ENCODE data around the gene ARL15.

ARL15 gene

DNA sequence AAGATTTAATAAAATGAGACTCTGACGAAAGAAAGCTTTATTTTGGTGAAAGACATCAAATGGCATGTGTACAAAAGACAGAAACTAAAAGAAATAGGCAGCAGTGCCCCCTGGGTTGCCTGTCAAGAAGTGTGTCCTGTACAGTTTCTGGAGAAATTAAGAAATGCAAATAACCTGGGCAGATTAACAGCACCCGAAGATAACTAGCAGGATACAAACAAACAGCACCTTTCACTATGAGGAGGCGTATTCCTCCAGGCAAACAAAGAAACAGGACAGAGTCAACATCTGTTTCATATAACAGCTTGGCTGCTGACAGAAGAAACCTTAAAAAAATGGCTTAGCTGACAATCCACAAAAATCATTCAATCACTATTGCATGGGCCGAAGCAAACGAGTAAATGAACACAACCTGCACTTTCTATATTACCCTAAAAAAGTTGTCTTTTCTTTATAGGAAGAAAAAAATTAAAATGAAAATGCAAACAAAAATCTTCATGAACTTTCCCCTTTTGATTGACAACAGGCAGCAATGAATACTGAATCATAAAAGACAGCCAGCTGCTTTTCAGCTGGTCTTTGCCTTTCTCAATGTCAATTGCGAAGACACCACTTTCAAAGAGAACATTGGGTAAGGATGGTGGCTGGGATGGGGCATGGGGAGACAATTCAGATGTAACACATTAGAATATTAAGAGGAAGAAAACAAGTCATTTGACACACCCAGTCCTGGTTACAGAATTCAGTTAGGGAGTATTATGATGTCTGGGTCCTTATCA, 162.1 kb downstream of the ARL15 start:
- ATAC-seq (no peak), DNase-seq (no peak)

DNA sequence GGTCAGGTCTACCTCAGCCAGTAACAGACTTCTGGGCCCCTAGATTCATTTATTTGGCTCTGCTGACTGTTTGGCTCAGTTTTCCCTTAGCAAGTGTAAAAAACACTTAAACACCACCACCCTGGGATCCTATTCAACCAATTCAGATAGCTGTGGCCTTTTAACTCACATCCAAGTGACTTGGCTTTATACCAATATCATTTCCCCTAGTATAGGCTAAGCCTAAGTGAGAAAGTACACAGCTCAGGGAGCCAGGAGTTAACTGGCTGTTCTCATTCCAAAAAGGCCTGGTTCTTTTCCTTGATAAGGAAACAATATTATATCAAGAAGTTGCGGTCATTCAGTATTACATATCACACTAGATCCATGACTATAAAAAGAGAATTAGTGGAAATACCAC, 163.5 kb downstream of the ARL15 start:
- ATAC-seq (no peak), DNase-seq (no peak)

- ATAC-seq (no peak), DNase-seq (no peak)
Measured at GRCh38 chr5:54146390-54146789, 164.0 kb downstream of the ARL15 start.

- ATAC-seq (no peak), DNase-seq (no peak)
Measured at GRCh38 chr5:54140247-54140840, 170.0 kb downstream of the ARL15 start.

- ATAC-seq (no peak), DNase-seq (no peak)
Measured at GRCh38 chr5:54136516-54137440, 173.6 kb downstream of the ARL15 start.

DNA sequence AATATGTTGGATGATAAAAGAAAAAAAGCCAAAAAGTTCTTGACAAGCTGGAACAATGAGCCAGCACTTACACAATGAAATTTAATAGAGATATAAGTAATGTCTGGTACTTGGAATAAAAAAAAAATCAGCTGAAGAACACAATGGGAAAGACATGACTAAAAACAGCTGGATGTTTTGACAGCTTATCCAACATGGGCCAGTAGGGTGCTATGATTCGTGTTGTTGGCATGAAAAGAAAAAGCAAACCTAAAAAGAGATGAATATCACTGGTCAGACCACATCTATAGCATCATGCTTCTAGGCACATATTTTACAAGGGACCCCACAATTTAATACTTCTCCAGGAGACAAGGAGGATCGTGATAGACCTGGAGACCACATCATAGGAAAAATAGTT, 175.3 kb downstream of the ARL15 start:
- DNase-seq = no peak
- ATAC-seq = no peak

DNA sequence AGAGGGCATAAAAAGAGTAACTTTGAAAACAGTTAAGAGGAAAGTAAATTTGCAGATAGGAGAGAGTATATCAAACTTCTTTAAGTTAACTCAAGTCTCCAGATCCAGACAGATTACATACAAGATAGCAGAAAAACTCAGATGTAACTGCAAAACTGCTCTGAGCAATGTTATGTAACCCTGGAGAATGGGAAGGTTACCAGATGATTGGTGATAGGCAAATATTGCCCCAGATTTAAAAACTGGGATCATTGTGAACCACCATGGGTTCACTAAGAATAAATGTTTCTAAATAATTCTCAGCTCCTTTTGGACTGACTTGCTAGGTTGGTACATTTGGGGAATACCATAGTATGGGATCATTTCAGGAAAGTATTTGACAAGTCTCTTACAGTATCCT, 176.5 kb downstream of the ARL15 start:
- no peak for ATAC-seq
- DNase-seq = no peak

DNA sequence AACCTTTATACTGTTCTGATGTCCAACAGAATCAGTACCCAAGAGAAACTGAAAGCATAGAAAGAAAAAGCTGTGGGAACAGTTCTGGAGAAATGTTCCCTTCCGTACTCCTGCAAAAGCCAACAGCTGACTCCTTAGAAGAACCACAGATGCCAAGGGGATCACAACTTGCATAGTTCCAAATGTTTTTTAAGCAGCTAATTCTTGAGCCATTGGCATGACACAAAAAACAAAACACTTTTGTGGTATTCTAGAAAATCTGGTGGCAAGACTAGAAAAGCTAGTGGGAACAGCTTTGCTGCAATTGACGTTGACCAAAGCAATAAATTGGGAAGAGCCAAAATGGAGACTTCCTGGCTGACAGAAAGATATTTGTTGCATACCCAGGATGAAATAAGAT, 189.9 kb downstream of the ARL15 start:
- DNase-seq (no peak), ATAC-seq (no peak)

GRCh38 chr5:54117957-54118356, 192.4 kb downstream of the ARL15 start:
- no peak for ATAC-seq
- no peak for DNase-seq

GRCh38 chr5:54115735-54116403, 194.5 kb downstream of the ARL15 start:
- no peak for ATAC-seq
- DNase-seq = no peak

DNA sequence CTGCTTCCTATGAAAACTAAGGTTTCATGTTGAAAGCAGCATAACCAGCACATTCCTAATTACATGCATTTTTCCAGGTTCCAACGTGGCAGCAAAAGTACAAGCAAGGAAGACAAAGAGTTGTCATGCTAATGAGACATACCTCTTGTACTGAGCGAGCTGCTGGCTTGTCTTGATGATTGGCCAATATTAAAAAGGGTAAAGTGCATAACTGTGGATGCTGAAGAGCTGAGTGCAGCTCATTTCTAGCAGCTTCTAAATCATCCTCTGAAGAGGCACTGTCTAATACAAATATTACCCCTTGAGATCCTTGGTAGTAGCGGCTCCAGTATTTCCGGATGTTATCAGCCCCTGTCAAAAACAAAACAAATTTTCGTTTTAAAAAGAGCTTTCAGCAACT, 197.3 kb downstream of the ARL15 start:
- no peak for DNase-seq
- no peak for ATAC-seq

DNA sequence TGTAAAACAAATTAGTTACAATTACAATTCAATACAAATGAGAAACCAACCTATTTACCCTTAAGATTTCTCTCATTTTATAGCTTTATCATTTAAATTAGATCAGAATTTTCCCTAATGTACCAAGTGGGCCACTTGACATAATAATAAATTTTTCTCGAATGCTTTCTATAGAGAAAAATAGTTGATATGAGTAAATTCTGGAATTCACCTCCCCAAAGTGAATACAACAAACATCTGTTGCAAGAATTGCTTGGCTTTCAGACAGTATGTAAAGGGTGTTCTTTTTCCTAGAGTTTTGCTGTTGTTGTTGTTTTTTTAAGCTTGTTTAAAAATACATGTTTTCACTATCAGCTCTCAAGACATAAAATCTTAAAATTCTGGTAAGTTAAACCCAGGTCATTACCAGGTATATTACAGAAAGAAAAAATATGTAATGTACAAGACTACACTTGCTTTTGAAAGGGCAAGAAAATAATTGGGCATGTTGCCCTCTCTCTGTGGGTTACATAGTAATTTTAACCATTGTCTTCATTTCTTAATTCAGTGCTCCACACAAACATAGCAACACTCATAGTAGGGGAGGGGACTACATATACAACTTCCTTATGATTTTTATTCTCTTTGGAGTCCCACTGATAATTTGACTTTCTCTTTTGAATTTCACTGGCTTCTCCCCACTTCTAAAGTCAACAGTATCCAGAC, 200.6 kb downstream of the ARL15 start:
- no peak for ATAC-seq
- no peak for DNase-seq

DNA sequence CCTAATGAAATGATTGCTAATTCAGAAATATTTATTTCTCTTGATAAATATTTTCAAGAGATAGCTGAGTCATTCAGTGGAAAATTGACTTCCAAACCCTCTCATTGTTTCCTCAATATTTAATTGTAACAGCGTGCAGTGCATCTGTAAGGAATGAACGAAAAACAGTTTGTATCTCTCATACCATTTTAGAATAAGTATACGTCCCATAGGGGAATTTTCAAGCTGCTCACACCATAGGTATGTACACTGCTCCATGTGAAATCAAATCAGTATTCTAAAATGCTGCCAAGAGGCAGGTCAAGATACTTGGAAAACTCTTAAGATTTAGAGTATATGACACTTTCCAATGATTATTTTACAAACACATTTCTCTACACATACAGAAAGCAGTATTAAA, 202.2 kb downstream of the ARL15 start:
- DNase-seq (no peak), ATAC-seq (no peak)

GRCh38 chr5:54103871-54104270, 206.5 kb downstream of the ARL15 start:
- no peak for DNase-seq

DNA sequence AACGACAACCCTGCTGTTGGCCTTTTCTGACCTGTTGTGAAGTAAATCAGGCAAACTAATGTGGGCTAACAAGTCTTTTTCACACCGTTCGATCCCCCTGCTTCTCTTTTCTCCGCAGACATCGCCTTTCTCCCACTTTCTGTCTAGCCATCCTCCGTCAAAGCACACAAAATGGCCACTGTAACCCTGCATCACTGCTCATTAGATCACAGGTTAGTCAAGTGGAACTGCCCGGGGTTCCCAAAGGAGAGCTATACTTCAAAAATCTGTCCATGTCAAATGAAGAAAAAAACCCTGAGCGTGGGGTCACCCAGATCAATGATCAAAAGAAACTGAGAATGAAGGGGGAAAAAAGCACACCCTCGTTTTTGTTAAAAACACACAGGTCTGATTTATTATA, 212.1 kb downstream of the ARL15 start:
- no peak for ATAC-seq
- DNase-seq = no peak

More at GRCh38 chr5:54103871-54104270, 206.5 kb downstream of the ARL15 start:
- no peak for ATAC-seq

DNA sequence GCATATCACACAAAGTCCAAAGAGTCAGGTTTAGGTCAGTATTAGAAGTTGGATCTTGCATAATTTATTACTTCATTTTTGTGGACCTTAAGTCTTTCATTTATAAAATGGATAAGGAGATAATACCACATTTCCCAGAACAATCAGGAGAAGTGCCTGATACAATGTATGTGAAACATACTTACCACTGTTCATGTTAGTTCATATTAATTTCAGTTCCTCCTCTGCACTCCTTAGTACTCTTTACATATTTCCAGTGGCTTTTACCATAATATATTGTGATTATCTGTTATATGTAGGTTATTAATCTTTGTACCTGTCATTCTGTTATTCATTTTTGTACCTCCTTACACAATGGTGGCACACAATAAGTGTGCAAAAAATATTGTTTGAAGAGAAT, 214.4 kb downstream of the ARL15 start:
- DNase-seq = no peak
- no peak for ATAC-seq

- DNase-seq (no peak), ATAC-seq (no peak)
Measured at GRCh38 chr5:54094706-54095105, 215.7 kb downstream of the ARL15 start.

DNA sequence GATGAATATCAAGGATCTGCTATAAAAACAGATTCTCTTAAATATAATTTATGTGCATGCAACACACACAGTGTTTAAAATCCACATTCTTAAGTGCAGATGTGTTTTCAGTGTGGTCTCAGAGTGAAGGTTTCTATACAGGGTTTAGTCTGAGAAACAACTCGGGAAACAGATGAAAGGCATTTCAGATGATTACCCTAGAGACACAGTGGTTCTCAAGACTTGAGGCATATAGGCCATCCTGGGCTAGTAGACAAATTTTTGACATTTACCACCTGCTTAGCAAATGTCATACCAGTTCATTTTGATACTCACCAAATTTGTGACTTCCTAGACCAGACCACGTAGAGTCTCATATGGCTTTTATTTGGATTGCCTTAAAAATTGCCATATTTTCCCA, 216.5 kb downstream of the ARL15 start:
- DNase-seq (no peak), ATAC-seq (no peak)

GRCh38 chr5:54093081-54093492, 217.3 kb downstream of the ARL15 start:
- ATAC-seq (no peak), DNase-seq (no peak)

DNA sequence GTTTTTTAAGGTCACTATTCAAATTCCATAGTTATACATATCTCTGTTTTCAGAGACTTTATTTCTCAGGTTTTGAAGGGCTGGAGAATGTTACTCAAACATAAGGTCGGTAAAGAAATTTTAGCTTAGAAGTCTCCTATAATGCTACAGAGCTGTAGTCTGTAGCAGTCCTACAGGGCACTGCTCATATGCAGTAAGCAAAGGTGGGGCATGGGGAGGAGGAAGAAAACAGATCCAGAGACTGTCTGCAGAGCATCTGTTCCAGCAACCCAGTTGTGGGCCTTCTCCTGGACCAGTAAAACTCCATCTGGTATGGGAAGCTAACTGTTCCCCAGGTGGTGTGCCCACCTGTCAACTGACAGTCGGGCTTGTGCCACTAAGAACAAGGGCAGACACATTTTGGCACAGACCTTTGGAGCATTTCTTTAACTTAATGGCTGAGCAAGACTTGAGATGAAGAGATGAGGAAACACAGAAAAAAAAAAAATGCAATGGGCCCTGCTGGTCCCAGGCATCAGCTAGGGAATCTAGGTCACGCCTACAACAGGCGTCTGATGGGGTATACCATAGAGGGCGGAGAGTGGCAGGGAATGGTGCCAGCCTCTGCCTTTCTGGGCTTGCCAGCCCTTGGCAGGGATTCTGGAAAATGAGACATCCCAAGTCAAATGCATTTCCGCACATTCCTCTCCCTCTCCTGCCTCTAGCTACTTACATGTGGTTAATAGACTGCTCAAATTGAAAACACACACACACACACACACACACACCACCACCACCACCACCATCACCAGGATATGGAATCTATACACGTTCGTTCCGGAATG, 218.9 kb downstream of the ARL15 start:
- ATAC-seq = no peak

More for the DNA sequence above, 218.9 kb downstream of the ARL15 start:
- no peak for DNase-seq
